Nephron (organoid): ENCODE measurements around the gene MYOT.

ENCODE experiments used
- H3K27ac Mint-ChIP-seq, 3 experiments: 2 replicates each; pipeline ENCODE4 v1.8.0; 2020; ENCODE audit warnings: mixed read lengths in 3 of 3, mild to moderate bottlenecking in 2 of 3, moderate library complexity in 1 of 3
- H3K27me3 Mint-ChIP-seq: 2 replicates; pipeline ENCODE4 v1.8.0; 2021; ENCODE audit warnings: low read depth, mild to moderate bottlenecking, moderate library complexity, mixed read lengths
- H3K36me3 Mint-ChIP-seq: 2 replicates; pipeline ENCODE4 v1.8.0; 2020; ENCODE audit warnings: low read depth, mixed read lengths
- H3K4me1 Mint-ChIP-seq: 2 replicates; pipeline ENCODE4 v1.8.0; 2020; ENCODE audit warnings: mixed read lengths
- H3K4me3 Mint-ChIP-seq, 3 experiments: 2 replicates each; pipeline ENCODE4 v1.8.0; 2020; ENCODE audit warnings: mild to moderate bottlenecking in 3 of 3, mixed read lengths in 3 of 3, moderate library complexity in 2 of 3
- H3K9me3 Mint-ChIP-seq: 2 replicates; pipeline ENCODE4 v1.8.0; 2020; ENCODE audit warnings: mixed read lengths
- CTCF ChIP-seq, 3 experiments: fragments of 200-600 bp; sonication (generic); IDR thresholded peaks; one replicate each; pipeline ENCODE4 v1.5.0; 2021; ENCODE audit warnings: antibody characterized with exemption in 3 of 3; ENCODE audit not compliant: unreplicated experiment in 3 of 3

The MYOT gene

GRCh38 chr5:137834498-137835049, 33.1 kb upstream of the MYOT start:
- Mint-ChIP-seq H3K4me3 (peak overlapping the region in 2 of 3 experiments; percentile 71 to 80), H3K27me3 (peaks cover 3% of the 10 kb centered on the region), H3K36me3 (no peaks in the 10 kb centered on the region), H3K27ac (peak overlapping the region; percentile 72 to 83 (median 77)), H3K9me3 (no peaks in the 10 kb centered on the region), H3K4me1 (peaks cover 44% of the 10 kb centered on the region)
- TF ChIP-seq CTCF (IDR thresholded peaks at IDR 0.05; ENCODE audit: unreplicated experiment in 3 of 3), result no peak

GRCh38 chr5:137836298-137836697, 31.4 kb upstream of the MYOT start:
- peak overlapping the region in 2 of 3 experiments; percentile 36 to 80 for H3K4me3 Mint-ChIP-seq
- no peaks in the 10 kb centered on the region for H3K9me3 Mint-ChIP-seq
- H3K27me3 Mint-ChIP-seq, result peaks cover 3% of the 10 kb centered on the region
- no peaks in the 10 kb centered on the region for H3K36me3 Mint-ChIP-seq
- H3K27ac Mint-ChIP-seq, result peak overlapping the region; percentile 40 to 64 (median 49)
- peaks cover 55% of the 10 kb centered on the region for H3K4me1 Mint-ChIP-seq
- no peak for TF ChIP-seq CTCF (IDR thresholded peaks at IDR 0.05; ENCODE audit: unreplicated experiment in 3 of 3)

- Mint-ChIP-seq H3K4me3 (peak overlapping the region in 1 of 3 experiments; percentile 80), H3K27me3 (peaks cover 3% of the 10 kb centered on the region), H3K36me3 (no peaks in the 10 kb centered on the region), H3K4me1 (peaks cover 57% of the 10 kb centered on the region), H3K9me3 (no peaks in the 10 kb centered on the region), H3K27ac (peak overlapping the region; percentile 45 to 55 (median 49))
- no peak for TF ChIP-seq CTCF (IDR thresholded peaks at IDR 0.05; ENCODE audit: unreplicated experiment in 3 of 3)
These were observed 30.7 kb upstream of the MYOT start for GRCh38 chr5:137836997-137837396.

- Mint-ChIP-seq H3K4me1 (peaks cover 65% of the 10 kb centered on the region), H3K9me3 (no peaks in the 10 kb centered on the region), H3K27me3 (peaks cover 3% of the 10 kb centered on the region), H3K4me3 (peak overlapping the region in 2 of 3 experiments; percentile 0 to 80), H3K27ac (peak overlapping the region; percentile 49 to 73 (median 55)), H3K36me3 (no peaks in the 10 kb centered on the region)
- no peak for TF ChIP-seq CTCF (IDR thresholded peaks at IDR 0.05; ENCODE audit: unreplicated experiment in 3 of 3)
These were observed 29.9 kb upstream of the MYOT start for GRCh38 chr5:137837491-137838394.

- no peaks in the 10 kb centered on the region for H3K36me3 Mint-ChIP-seq
- peak overlapping the region in 1 of 3 experiments; percentile 55 for H3K4me3 Mint-ChIP-seq
- no peaks in the 10 kb centered on the region for H3K9me3 Mint-ChIP-seq
- no peak overlapping the region for H3K27ac Mint-ChIP-seq
- peaks cover 3% of the 10 kb centered on the region for H3K27me3 Mint-ChIP-seq
- no peak for TF ChIP-seq CTCF (IDR thresholded peaks at IDR 0.05; ENCODE audit: unreplicated experiment in 3 of 3)
- H3K4me1 Mint-ChIP-seq, result peaks cover 77% of the 10 kb centered on the region
These were observed 28.7 kb upstream of the MYOT start for GRCh38 chr5:137838976-137839375.
